Cardiac fibroblast (primary cell): ENCODE results near the gene IGFN1.
A peak's percentile ranks its signal among the peaks of the same experiment; 100 is the strongest.

Experiments
- DNase-seq, 2 donors: peaks; one replicate each; pipeline versions ENCODE4 v3.0.0 to v3.0.0-alpha.2; 2010; ENCODE audit warnings: low read depth in 2 of 2
- H3K4me3 ChIP-seq, 2 donors: replicated peaks in 1 of 2; 1 replicate in 1 of 2; 2 replicates in 1 of 2; pipeline ENCODE4 v1.5.1; 2011; ENCODE audit warnings: low read depth in 2 of 2, low read length in 2 of 2, mild to moderate bottlenecking in 2 of 2, moderate library complexity in 1 of 2
- CTCF ChIP-seq: IDR thresholded peaks from one replicate; pipeline ENCODE4 v1.5.1; 2011; ENCODE audit warnings: low read depth, mild to moderate bottlenecking, low read length, inconsistent platforms

IGFN1 gene

DNA sequence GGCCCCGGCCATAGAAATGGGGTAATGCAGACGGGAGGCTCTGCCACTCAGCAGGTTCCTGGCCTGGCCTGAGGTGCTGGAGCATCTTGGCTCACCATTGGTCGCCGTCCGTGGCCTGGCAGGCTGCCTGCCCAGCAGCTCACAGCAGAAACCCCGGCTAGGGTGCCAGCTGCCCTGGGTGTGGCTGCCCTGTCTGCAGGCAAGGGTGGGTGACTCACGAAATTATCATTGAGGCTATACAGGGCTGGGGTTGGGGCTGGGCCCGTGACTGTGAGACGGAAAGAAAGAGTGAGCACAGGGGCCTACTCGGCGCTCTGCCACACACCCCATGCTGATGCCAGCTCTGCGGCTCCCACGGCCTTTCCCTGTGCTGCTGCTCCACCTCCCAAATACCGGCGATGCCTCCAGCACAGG, 84.6 kb downstream of the IGFN1 start:
- TF ChIP-seq CTCF: no peak
- peak; percentile 75 to 81 for DNase-seq
- H3K4me3 ChIP-seq: no peak overlapping the region

GRCh38 chr1:201276891-201277290, 86.3 kb downstream of the IGFN1 start:
- DNase-seq: no peak
- no peak overlapping the region for H3K4me3 ChIP-seq
- no peak for TF ChIP-seq CTCF

DNA sequence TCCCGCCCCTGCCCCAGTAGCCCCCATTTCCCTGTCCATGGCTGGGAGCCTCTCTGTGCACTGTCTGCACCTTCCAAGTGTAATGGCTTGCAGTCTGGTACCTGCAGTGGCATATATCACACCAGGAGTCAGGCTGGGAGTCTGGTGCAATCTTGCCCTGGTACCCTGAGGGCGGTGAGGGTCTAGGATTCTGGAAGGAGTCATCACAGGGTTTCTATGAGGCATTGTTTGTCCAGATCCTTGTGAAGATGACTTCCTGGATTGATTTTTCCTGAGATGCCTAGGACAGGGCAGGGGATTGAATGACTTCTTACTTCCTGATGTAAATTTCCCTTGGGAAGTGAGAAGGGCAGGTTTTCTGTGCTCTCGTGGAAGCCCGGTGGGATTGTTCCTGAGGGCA, 86.8 kb downstream of the IGFN1 start:
- DNase-seq: no peak
- H3K4me3 ChIP-seq: no peak overlapping the region

More for the DNA sequence above, 86.8 kb downstream of the IGFN1 start:
- TF ChIP-seq CTCF: no peak
